Suppressor macrophage treated with lipopolysaccharide for 4 hours (primary cell): Measurements from ENCODE around the gene ADAMTSL1.

Experiments
- DNase-seq: peaks from one replicate; pipeline ENCODE4 v3.0.0-alpha.2; 2020

Gene ADAMTSL1

GRCh38 chr9:18614651-18615050 is 140.7 kb downstream of the ADAMTSL1 start:
- DNase-seq, result no peak

- DNase-seq, result no peak
Observed at GRCh38 chr9:18616976-18617375, 143.0 kb downstream of the ADAMTSL1 start.

- DNase-seq, result no peak
Observed at GRCh38 chr9:18617759-18618158, 143.8 kb downstream of the ADAMTSL1 start.

DNA sequence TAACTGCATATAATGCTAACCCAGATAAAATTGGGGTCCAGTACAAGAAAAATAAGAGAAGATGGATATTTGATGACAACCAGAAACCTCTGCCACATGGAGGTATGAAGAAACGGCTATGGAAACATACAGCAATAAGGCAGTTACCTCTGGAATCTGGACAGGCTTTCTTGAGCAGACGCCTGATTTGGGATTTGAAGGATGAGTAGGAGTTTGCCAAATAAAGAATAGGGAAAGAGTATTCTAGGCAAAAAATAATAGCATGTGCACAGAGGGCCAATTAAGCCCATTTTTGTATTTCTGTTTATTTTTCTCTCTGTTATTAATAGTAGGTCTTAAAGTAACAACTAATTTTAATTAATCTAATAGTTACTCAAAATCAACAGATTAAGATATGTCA is 144.9 kb downstream of the ADAMTSL1 start:
- DNase-seq, result no peak

GRCh38 chr9:18622186-18622836 is 148.4 kb downstream of the ADAMTSL1 start:
- no peak for DNase-seq

GRCh38 chr9:18623221-18624079 is 149.5 kb downstream of the ADAMTSL1 start:
- DNase-seq, result no peak

- no peak for DNase-seq
Observed at GRCh38 chr9:18626046-18626698, 152.2 kb downstream of the ADAMTSL1 start.

DNA sequence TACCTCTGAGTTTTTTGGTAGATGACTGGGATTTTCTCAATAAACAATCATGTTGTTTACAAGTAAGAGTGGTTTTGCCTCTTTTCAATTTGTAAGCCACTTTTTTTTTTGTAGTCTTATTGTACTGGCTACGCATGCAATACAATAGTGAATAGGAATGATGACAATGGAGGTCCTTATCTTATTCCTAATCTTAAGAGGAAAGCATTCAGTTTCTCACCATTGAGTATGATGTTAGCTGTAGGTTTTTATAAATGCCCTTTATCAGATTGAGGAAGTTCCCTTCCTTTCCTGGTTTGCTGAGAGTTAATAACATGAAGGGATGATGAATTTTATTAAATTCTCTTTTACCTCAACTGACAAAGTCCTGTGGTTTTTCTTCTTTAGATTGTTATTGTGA is 155.2 kb downstream of the ADAMTSL1 start:
- no peak for DNase-seq

GRCh38 chr9:18632632-18633403 is 158.9 kb downstream of the ADAMTSL1 start:
- no peak for DNase-seq

- DNase-seq, result no peak
Observed at GRCh38 chr9:18636781-18637180, 162.8 kb downstream of the ADAMTSL1 start.

DNA sequence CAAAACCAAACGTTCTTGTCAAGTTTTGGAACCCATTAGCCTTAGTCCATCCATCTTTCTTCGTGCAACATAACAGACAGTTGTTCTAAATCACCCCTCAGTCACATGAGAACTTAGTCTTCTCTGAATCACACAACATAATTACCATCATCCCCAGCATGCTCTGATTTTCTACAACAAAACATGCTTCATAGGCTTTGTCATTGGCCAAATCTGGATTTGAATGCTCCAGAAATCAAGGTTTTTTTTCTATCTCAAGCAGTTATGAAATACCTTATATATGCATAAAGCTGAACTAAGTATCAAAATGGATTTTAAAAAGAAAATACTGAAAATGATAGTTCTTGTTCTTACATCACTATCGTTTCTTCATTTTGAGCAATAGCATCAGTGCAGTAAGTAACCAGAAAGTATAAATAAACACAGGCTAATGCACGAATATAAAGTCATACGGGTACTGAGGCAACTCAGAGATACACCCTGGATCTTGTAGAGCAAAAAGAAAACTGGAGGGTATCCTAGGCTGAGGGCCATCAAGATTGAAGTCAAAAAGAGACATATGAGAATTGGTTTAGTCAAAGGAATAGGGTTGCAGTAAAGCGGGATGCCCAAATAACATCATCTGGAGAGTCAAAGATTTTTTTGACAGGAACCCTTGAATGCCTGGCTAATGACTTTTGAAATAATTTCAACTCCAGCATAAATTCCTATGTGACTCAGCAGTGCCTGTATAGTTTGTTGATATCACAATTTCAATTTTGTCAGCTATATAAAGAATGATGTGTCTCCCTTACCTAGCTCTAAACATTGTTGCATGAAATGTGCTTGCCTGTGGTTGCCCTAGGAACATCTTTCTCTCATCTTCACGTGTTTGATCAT is 164.7 kb downstream of the ADAMTSL1 start:
- DNase-seq, result no peak

GRCh38 chr9:18639911-18640310 is 166.0 kb downstream of the ADAMTSL1 start:
- no peak for DNase-seq

GRCh38 chr9:18658804-18659705 is 185.1 kb downstream of the ADAMTSL1 start:
- DNase-seq, result no peak

- no peak for DNase-seq
Observed at GRCh38 chr9:18660001-18660400, 186.0 kb downstream of the ADAMTSL1 start.

GRCh38 chr9:18662320-18662719 is 188.4 kb downstream of the ADAMTSL1 start:
- DNase-seq, result no peak

DNA sequence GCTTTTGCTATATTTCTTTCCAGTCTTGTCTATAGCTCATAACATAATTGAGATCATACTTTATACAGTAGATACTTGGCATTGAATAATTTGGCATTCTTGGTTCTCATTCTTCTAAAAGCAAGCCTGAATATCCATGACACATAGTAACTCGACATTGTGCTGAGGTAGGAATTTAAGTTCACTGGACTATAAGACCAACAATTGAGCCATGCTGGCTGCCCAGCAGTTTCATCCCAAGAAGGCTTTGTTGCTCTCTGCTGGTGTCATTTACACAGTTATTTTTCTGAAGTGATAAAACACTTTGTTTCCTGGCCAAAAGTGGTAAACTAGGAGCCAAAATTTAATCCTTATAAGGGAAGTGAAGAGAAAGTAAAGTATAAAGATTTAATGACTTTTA is 192.0 kb downstream of the ADAMTSL1 start:
- no peak for DNase-seq

GRCh38 chr9:18666348-18666747 is 192.4 kb downstream of the ADAMTSL1 start:
- no peak for DNase-seq

DNA sequence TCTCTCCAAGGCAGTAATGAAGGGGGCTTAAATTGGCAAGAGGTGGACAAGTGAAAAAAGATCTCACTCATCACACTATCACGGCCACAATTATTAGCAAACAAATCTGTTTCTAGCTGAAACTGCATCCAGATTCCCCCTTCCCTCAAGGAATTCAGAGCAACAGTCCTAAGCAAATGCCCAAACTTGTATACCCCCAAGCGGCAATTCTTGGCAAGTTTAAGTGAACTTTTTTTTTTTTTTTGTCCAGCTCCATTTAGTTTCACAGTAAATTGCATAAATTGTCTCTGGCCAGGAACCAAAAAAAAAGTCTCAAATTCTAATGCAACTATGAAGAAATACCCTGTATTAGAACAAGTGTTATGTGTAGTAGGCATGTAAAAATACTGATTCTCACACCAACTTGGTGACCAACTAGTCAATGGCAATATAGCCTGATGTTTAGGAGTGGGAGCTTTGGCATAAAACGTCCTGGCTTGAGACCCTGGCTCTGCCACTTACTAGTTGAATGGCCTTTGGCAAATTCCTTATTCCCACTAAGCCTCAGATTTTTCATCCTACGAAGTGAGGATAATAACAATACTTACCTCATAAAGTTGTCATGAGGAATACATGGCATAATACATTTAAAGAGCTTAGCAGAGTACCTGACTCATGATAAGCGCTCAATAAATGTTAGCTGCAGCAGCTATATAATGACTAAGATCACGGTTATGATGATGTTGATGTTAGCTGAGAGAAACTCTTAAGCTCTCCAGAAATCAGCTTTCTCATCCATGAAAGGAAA is 193.2 kb downstream of the ADAMTSL1 start:
- DNase-seq, result no peak

GRCh38 chr9:18668944-18669343 is 195.0 kb downstream of the ADAMTSL1 start:
- no peak for DNase-seq

DNA sequence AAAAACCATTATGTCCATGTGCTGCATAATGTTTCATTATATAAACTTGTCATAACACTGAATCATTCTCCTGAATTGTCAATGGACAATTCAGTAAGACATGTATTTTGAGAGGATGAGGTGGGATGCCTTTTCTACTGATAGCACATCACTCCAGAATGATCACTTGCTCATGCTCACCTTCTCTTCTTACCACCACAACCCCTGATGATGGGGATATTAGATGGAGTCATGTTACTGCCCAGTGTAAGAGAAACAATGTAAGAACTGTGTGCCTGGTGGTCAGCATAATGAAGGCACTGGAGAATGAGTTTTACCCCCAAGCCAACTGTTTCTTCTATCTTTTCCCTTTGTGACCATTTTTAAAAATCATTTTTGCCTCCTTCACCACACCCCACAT is 198.8 kb downstream of the ADAMTSL1 start:
- no peak for DNase-seq
